Stomach (tissue), 4 donors: ENCODE measurements around the gene EFNA3.

Source experiments
- CTCF ChIP-seq, 7 experiments: fragments of 450-650 bp in 4 of 7; fragments of 200-600 bp in 3 of 7; sonication (generic) in 3 of 7; IDR thresholded peaks; one replicate each; pipeline ENCODE4 v1.5.1; 2016 to 2019; ENCODE audit warnings: antibody characterized with exemption in 7 of 7, control low read depth in 2 of 7, mild to moderate bottlenecking in 1 of 7
- POLR2A ChIP-seq, 4 donors: fragments of 450-650 bp; IDR thresholded peaks; one replicate each; pipeline ENCODE4 v1.6.1; 2016; ENCODE audit warnings: antibody characterized with exemption in 4 of 4, control low read depth in 2 of 4, mild to moderate bottlenecking in 1 of 4, moderate library complexity in 1 of 4

GRCh38 chr1:155070158-155070621 is 8.4 kb upstream of the EFNA3 start:
- TF ChIP-seq CTCF (IDR thresholded peaks at IDR 0.05) (no peak), POLR2A (IDR thresholded peaks at IDR 0.05) (no peak)
